HUES6 (cell line): ENCODE results near the gene GRHL1.
"Not testable (repeated sequence)": the region's sequence is repeated elsewhere in the genome, so short reads cannot be mapped to it uniquely, and the experiment has no call there.

Source experiments
- H3K27ac ChIP-seq: 2 replicates; pipeline ENCODE4 v1.7.0; 2013; ENCODE audit warnings: low read depth, mild to moderate bottlenecking, low read length, inconsistent platforms
- H3K27me3 ChIP-seq: 2 replicates; pipeline ENCODE4 v1.6.1; 2013; ENCODE audit warnings: low read length; ENCODE audit not compliant: control insufficient read depth, insufficient read depth
- H3K36me3 ChIP-seq: 2 replicates; pipeline ENCODE4 v1.6.1; 2013; ENCODE audit warnings: low read length; ENCODE audit not compliant: control insufficient read depth, insufficient read depth
- H3K4me1 ChIP-seq: 2 replicates; pipeline ENCODE4 v1.6.1; 2013; ENCODE audit warnings: low read length; ENCODE audit not compliant: control insufficient read depth, insufficient read depth
- H3K4me3 ChIP-seq: 2 replicates; pipeline ENCODE4 v1.5.1; 2013; ENCODE audit warnings: low read depth, low read length
- H3K9ac ChIP-seq: one replicate; pipeline ENCODE4 v1.6.1; 2013; ENCODE audit warnings: mild to moderate bottlenecking, low read length
- H3K9me3 ChIP-seq: 2 replicates; pipeline ENCODE4 v1.6.1; 2013; ENCODE audit warnings: low read depth, low read length; ENCODE audit not compliant: control insufficient read depth, insufficient read depth

Gene GRHL1

DNA sequence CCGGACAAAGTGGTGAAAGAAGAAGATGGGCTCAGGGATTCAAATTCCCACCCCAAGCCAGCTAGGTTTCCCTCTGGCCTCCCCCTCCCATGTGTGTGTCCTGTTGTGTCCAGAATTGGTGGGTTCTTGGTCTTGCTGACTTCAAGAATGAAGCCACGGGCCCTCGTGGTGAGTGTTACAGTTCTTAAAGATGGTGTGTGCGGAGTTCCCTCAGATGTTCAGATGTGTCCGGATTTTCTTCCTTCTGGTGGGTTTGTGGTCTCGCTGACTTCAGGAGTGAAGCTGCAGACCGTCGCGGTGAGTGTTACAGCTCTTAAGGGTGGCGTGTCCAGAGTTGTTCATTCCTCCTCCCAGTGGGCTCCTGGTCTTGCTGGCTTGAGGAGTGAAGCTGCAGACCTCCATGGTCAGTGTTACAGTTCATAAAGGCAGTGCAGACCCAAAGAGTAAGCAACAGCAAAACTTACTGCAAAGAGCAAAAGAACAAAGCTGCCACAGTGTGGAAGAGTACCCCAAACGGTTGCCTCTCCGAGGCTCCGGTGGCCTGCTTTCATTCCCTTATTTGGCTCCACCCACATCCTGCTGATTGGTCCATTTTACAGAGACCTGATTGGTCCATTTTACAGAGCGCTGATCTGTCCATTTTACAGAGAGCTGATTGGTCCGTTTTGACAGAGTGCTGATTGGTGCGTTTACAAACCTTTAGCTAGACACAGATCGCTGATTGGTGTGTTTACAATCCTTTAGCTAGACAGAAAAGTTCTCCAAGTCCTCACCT, 54.2 kb downstream of the GRHL1 start:
- Histone ChIP-seq H3K27ac (no peak overlapping the region), H3K27me3 (no peaks in the 10 kb centered on the region), H3K4me1 (peaks cover 10% of the 10 kb centered on the region), H3K9me3 (0 out of 2 replicates have a peak, but pooled peaks cover 2% of the 10 kb centered on the region), H3K4me3 (no peak overlapping the region), H3K36me3 (no peaks in the 10 kb centered on the region), H3K9ac (no peak overlapping the region)

DNA sequence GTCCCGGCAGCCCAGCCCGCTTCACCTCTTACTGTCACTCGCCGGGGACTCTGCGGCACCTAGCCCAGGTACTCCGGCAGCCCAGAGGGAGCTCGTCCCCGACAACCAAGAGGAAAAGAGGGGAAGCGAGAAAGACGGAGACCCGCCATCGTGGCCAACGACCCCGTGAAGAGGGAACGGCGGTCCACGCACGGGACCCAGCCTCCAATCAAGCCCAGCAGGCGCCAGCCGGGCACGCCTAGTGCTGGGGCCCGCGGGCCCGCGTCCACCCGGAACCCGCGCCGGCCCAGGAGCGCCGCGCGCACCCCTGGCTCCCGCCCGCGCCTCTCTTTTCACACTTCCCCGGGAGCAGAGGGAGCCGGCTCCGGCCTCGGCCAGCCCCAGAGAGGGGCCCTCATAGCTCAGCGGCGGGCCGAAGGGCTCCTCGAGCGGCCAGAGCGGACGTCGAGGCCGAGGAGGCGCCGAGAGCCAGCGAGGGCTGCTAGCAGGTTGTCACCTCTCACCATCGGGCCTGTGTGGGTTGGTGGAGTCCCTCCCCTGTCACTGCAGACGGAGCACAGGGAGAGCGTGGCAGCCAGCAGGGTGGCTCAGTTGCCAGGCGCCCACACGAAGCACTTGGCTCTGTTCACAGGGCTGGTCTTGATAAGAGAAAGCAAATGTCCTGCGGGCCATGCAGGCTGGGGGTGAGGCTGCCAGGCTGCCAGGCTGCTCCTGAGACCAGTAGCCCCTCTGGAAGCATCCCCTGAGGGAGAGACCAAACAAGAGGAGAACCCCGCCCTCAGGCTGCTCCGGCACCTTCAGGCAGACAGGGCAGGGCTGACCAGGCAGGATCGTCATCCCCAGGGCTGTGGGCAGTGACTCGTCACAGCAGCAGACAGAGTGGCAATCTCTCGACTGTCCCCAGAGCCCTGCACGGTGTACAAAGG, 55.0 kb downstream of the GRHL1 start:
- Histone ChIP-seq H3K27ac (no peak overlapping the region), H3K9ac (no peak overlapping the region), H3K36me3 (no peaks in the 10 kb centered on the region), H3K4me3 (no peak overlapping the region), H3K9me3 (0 out of 2 replicates have a peak, but pooled peaks cover 2% of the 10 kb centered on the region), H3K4me1 (peaks cover 6% of the 10 kb centered on the region), H3K27me3 (no peaks in the 10 kb centered on the region)

DNA sequence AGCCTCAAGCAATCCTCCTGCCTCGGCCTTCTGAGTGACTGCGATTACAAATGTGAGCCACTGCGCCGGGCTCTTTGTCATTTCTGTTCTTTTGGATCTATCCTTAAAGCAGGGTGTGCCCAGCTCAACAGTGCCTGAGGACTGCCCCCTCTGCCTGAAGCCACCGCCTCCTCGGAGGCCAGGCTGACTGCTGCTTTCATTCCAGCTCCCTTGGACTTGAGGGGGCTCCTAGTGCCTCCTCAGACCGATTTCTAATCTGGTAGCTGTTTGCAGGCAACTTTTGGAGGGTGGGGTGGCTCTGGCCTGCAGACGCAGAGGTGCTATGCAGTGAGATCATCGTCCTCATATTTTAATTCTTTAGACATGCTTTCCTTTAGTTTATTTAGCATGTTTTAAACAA, 55.9 kb downstream of the GRHL1 start:
- H3K27ac ChIP-seq, result no peak overlapping the region
- peaks cover 3% of the 10 kb centered on the region; the same call in 1 of the 2 replicates for H3K4me1 ChIP-seq
- no peak overlapping the region for H3K4me3 ChIP-seq
- H3K9me3 ChIP-seq, result 0 out of 2 replicates have a peak, but pooled peaks cover 2% of the 10 kb centered on the region
- no peaks in the 10 kb centered on the region for H3K27me3 ChIP-seq
- H3K36me3 ChIP-seq, result no peaks in the 10 kb centered on the region
- H3K9ac ChIP-seq, result no peak overlapping the region

DNA sequence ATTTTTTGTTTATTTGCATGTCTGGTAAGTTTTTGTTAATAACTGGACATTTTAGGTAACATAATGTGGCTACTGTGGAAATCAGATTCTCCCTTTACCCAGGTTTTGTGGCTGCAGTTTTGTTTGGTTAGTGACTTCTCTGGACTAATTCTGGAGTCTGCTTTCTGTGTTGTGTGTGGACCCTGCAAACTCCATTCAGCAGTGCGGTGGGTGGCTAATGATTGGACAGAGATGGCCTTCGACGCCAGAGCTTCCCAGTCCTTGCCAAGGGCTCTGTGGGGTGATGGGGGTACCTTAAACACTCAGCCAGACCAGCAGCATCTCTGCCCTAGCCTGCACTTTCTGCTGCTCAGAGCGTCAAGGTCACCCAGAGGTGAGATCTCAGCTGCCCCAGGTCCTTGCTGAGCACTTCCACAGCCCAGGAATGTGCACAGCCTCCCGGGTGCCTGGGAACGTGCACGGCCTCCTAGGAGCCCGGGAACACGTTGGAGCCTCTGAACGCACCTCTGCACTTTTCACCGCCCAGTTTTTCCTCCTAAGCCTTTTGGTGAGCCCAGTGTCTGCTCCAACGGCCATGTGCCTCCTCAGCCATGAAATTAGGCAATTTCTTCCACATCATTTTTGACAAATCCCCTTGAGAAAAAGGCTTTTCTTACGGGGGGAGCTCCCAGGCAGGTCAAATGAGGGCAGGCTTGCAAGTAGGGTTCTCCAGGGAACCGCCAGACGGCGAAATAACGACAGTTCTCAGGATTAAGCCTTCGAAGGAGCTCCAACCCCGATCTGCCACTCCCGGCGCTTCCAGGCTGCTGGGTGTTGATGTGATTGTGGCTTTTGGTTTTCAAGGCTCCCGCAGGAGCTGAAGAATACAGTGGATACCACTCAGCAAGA, 56.7 kb downstream of the GRHL1 start:
- Histone ChIP-seq H3K27me3 (no peaks in the 10 kb centered on the region), H3K36me3 (no peaks in the 10 kb centered on the region), H3K9ac (no peak overlapping the region), H3K27ac (no peak overlapping the region), H3K9me3 (0 out of 2 replicates have a peak, but pooled peaks cover 2% of the 10 kb centered on the region), H3K4me3 (no peak overlapping the region), H3K4me1 (peaks cover 3% of the 10 kb centered on the region; the same call in 1 of the 2 replicates)

DNA sequence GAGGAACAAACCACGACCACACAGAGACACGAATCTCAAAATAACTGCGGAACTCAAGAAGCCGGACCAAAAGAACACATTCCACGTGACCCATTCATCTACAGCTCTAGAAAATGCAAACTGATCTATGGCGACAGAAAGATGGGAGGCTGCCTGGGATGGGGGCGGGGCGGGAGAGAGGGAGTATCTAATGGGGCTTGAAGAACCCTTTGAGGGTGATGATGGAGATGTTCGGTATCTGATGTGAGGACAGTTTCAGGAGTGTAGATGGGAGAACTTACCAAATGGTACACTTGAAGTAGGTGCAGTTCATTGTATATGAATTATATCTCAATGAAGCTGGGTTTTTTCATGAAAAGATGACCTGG, 57.3 kb downstream of the GRHL1 start:
- H3K9ac ChIP-seq, result no peak overlapping the region
- H3K36me3 ChIP-seq, result no peaks in the 10 kb centered on the region
- H3K4me3 ChIP-seq, result no peak overlapping the region
- H3K27me3 ChIP-seq, result no peaks in the 10 kb centered on the region
- H3K27ac ChIP-seq, result no peak overlapping the region
- H3K4me1 ChIP-seq, result peaks cover 3% of the 10 kb centered on the region; the same call in 1 of the 2 replicates
- 0 out of 2 replicates have a peak, but pooled peaks cover 2% of the 10 kb centered on the region for H3K9me3 ChIP-seq

DNA sequence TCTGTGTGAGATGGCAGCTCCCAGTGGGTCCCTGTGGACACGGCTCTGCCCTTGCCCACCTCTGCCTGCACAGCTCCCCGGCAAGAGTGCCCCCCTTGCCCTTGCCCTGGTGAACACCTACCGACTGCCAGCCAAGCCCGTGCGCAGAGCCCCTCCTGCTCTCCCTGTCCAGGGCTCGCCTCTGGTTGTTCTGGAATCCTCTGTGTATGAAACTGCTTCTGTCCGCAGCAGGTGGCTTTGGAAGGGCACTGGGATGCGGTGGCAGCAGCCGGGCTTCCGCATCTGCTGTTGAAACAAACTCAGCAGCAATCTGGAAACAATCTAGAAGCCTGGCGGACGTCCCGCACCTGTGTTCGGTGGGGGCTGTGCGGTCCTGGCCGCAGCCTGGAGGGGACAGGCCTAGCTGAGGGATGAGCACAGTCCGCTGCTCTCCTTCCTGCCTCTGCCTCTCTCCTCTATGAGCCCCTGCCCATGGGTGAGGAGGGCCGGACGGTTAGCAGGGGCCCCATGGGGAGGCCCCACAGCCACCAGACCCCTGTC, 57.8 kb downstream of the GRHL1 start:
- H3K36me3 ChIP-seq, result no peaks in the 10 kb centered on the region
- no peaks in the 10 kb centered on the region for H3K27me3 ChIP-seq
- no peak overlapping the region for H3K4me3 ChIP-seq
- peaks cover 3% of the 10 kb centered on the region; the same call in 1 of the 2 replicates for H3K4me1 ChIP-seq
- H3K27ac ChIP-seq, result no peak overlapping the region
- H3K9ac ChIP-seq, result no peak overlapping the region
- H3K9me3 ChIP-seq, result 0 out of 2 replicates have a peak, but pooled peaks cover 2% of the 10 kb centered on the region

DNA sequence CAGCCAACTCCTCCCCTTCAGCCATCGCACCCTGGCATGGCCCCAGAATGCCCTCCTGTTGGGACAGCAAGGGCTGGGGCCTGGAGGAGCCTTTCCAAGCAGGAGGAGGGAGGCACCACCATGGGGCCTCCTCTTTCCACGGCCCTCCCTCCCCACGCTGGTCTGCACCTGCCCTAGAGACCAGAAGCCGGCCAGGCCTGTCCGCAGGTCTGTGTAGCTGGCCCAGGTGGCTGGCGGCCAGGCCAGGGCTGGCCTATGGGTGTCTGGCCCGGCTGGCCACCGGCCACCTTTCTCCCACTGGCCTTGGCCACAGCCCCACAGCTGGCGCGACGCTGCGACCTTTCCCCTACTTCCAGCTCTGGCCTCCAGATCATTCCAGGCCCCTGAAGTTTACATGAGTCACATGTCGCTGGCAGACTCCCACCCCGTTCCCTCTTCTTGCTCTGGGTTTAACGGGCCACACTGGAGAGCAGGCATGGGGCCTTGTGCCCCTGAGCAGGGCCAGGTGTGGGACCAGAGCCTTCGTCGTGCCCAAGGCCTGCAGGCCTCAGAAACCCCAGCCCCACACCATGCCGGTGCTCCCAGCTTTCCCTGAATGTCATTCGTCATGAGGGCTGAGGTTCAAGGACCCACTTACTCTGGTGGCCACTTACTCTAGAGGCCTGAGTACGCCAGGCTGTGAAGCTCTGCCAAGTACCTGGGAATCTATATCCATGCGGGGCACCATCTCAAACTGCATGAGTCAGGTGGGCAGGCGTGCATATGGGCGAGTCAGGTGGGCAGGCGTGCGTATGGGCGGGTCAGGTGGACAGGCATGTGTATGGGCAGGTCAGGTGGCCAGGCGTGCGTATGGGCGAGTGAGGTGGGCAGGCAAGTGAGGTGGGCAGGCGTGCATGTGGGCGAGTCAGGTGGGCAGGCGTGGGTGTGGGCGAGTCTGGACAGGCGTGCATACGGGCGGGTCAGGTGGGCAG, 58.6 kb downstream of the GRHL1 start:
- no peak overlapping the region for H3K27ac ChIP-seq

DNA sequence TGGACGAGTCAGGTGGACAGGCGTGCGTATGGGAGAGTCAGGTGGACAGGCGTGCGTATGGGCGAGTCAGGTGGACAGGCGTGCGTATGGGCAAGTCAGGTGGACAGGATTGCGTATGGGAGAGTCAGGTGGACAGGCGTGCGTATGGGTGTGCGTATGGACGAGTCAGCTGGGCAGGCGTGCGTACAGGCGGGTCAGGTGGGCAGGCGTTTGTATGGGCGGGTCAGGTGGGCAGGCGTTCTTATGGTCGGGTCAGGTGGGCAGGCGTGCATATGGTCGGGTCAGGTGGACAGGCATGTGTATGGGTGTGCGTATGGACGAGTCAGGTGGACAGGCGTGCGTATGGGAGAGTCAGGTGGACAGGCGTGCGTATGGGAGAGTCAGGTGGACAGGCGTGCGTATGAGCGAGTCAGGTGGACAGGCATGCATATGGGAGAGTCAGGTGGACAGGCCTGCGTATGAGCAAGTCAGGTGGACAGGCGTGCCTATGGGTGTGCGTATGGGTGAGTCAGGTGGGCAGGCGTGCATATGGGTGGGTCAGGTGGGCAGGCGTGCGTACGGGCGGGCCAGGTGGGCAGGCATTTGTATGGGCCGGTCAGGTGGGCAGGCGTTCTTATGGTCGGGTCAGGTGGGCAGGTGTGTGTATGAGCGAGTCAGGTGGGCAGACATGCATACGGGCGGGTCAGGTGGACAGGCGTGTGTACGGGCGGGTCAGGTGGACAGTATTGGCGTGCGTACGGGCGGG, 59.5 kb downstream of the GRHL1 start:
- H3K4me1 ChIP-seq, H3K9me3 ChIP-seq, H3K27me3 ChIP-seq, H3K36me3 ChIP-seq, H3K4me3 ChIP-seq, H3K9ac ChIP-seq, H3K27ac ChIP-seq: not testable (repeated sequence)

More for the DNA sequence above, 58.6 kb downstream of the GRHL1 start:
- no peak overlapping the region for H3K4me3 ChIP-seq
- no peak overlapping the region for H3K9ac ChIP-seq
- H3K27me3 ChIP-seq, result no peaks in the 10 kb centered on the region
- 0 out of 2 replicates have a peak, but pooled peaks cover 2% of the 10 kb centered on the region for H3K9me3 ChIP-seq
- peaks cover 3% of the 10 kb centered on the region; the same call in 1 of the 2 replicates for H3K4me1 ChIP-seq
- no peaks in the 10 kb centered on the region for H3K36me3 ChIP-seq

DNA sequence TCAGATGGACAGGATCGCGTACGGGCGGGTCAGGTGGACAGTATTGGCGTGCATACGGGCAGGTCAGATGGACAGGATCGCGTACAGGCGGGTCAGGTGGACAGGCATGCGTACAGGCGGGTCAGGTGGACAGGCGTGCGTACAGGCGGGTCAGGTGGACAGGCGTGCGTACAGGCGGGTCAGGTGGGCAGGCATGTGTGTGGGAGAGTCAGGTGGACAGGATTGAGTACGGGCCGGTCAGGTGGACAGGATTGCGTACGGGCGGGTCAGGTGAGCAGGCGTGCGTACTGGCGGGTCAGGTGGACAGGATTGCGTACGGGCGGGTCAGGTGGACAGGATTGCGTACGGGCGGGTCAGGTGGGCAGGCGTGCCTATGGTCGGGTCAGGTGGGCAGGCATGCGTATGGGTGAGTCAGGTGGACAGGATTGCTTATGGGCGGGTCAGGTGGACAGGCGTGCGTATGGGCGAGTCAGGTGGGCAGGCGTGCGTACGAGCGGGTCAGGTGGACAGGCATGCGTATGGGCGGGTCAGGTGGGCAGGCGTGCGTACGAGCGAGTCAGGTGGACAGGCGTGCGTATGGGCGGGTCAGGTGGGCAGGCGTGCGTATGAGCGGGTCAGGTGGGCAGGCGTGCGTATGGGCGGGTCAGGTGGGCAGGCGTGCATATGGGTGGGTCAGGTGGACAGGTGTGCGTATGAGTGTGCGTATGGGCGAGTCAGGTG, 60.3 kb downstream of the GRHL1 start:
- not testable (repeated sequence) for H3K4me3 ChIP-seq, H3K27ac ChIP-seq, H3K4me1 ChIP-seq, H3K27me3 ChIP-seq, H3K9ac ChIP-seq, H3K9me3 ChIP-seq, H3K36me3 ChIP-seq
